Retinal pigment epithelial cell (primary cell): ENCODE measurements around the gene KLHL30.

Experiments used
- DNase-seq: peaks from one replicate; pipeline ENCODE4 v3.0.0-alpha.2; 2010; ENCODE audit warnings: low read depth
- H3K4me3 ChIP-seq: 2 replicates; pipeline ENCODE4 v1.5.1; 2011; ENCODE audit warnings: mild to moderate bottlenecking, low read length, control low read depth, moderate library complexity
- CTCF ChIP-seq: conservative IDR thresholded peaks from 2 replicates; pipeline ENCODE4 v1.5.1; 2011; ENCODE audit warnings: low read depth, low read length, control low read depth, inconsistent platforms

The KLHL30 gene

GRCh38 chr2:238166391-238167343 lies 28.2 kb downstream of the KLHL30 start:
- no peak overlapping the region for H3K4me3 ChIP-seq
- no peak for TF ChIP-seq CTCF
- DNase-seq, result no peak

- no peak for TF ChIP-seq CTCF
- DNase-seq, result no peak
- H3K4me3 ChIP-seq, result no peak overlapping the region
Measured at GRCh38 chr2:238167344-238167715, 28.9 kb downstream of the KLHL30 start.

- no peak overlapping the region for H3K4me3 ChIP-seq
- DNase-seq, result no peak
- no peak for TF ChIP-seq CTCF
Measured at GRCh38 chr2:238167761-238168160, 29.3 kb downstream of the KLHL30 start.

- no peak for DNase-seq
- H3K4me3 ChIP-seq, result no peak overlapping the region
- no peak for TF ChIP-seq CTCF
Measured at GRCh38 chr2:238168196-238169047, 30.0 kb downstream of the KLHL30 start.

GRCh38 chr2:238169048-238169707 lies 30.7 kb downstream of the KLHL30 start:
- DNase-seq, result peak; percentile 10
- H3K4me3 ChIP-seq, result no peak overlapping the region
- TF ChIP-seq CTCF, result no peak

GRCh38 chr2:238169708-238170251 lies 31.3 kb downstream of the KLHL30 start:
- no peak for TF ChIP-seq CTCF
- DNase-seq, result peak; percentile 38
- no peak overlapping the region for H3K4me3 ChIP-seq
